ENCODE measurements around the gene DDI1. TPM values are rescaled to one million over a fixed set of nuclear protein-coding genes. Genes with fewer than 3 reads are reported as not detected.

DDI1 gene
- total and polyA plus RNA-seq, 2 donors (not counting 1 experiment from before 2014, with no cell fraction given), result not detected

- Histone ChIP-seq H3K4me2 (replicated peaks; ENCODE audit: low read depth, low read length, poor library complexity, severe bottlenecking) (no peak overlapping the region), H3K36me3 (replicated peaks in 1 of 2; ENCODE audit: control extremely low read depth in 1 of 2, control insufficient read depth in 1 of 2, extremely low read depth in 1 of 2, insufficient read depth in 2 of 2, low read length in 1 of 2) (no peaks in the 10 kb centered on the region), H3K4me3 (ENCODE audit: control extremely low read depth in 1 of 5, extremely low read depth in 1 of 5, insufficient read depth in 1 of 5, low read depth in 2 of 5, low read length in 4 of 5) (no peak overlapping the region), H3K9me3 (ENCODE audit: control extremely low read depth in 1 of 3, control insufficient read depth in 2 of 3, insufficient read depth in 1 of 3, low read length in 2 of 3) (no peaks in the 10 kb centered on the region), H3K27me3 (replicated peaks in 1 of 4; ENCODE audit: control extremely low read depth in 1 of 4, control insufficient read depth in 3 of 4, insufficient read depth in 4 of 4, low read length in 3 of 4) (no peaks in the 10 kb centered on the region), H3K4me1 (ENCODE audit: control insufficient read depth in 2 of 2, insufficient read depth in 2 of 2, low read length in 2 of 2) (no peaks in the 10 kb centered on the region), H4K20me1 (ENCODE audit: control insufficient read depth, insufficient read depth, low read length, poor library complexity, severe bottlenecking) (no peaks in the 10 kb centered on the region), H3K9ac (ENCODE audit: low read length) (no peak overlapping the region), H2AFZ (ENCODE audit: insufficient read depth, low read depth, low read length, poor library complexity, severe bottlenecking) (no peak overlapping the region), H3K27ac (ENCODE audit: low read length in 2 of 2) (no peak overlapping the region), H3K79me2 (ENCODE audit: control insufficient read depth, insufficient read depth, low read length) (no peaks in the 10 kb centered on the region)
- no peak for TF ChIP-seq CTCF (IDR thresholded peaks at IDR 0.05)
- TF ChIP-seq EZH2 (IDR thresholded peaks at IDR 0.05; ENCODE audit: borderline replicate concordance, insufficient read depth, low read depth, low read length, poor library complexity, severe bottlenecking), result no peak
- ATAC-seq (ENCODE audit: low read depth), result no peak
- Mint-ChIP-seq H3K9me3 (ENCODE audit: insufficient read depth) (no peaks in the 10 kb centered on the region), H3K4me3 (no peak overlapping the region), H3K27me3 (no peaks in the 10 kb centered on the region), H3K4me1 (peaks cover 5% of the 10 kb centered on the region), H3K27ac (no peak overlapping the region)
- POLR2A ChIA-PET, result no interaction called here
- CTCF ChIA-PET, result no interaction called here
- no peak for DNase-seq
- intact Hi-C loops (cut with micrococcal nuclease), result no loop called here
- no CpG with 5 or more reads among the region's 1 CpG for WGBS (ENCODE audit: insufficient coverage)
Observed at GRCh38 chr11:104060820-104061219, 24.4 kb downstream of the DDI1 start.

- ATAC-seq (ENCODE audit: low read depth), result no peak
- H4K20me1 ChIP-seq (ENCODE audit: control insufficient read depth, insufficient read depth, low read length, poor library complexity, severe bottlenecking), result no peaks in the 10 kb centered on the region
- TF ChIP-seq CTCF (IDR thresholded peaks at IDR 0.05) (no peak), EZH2 (IDR thresholded peaks at IDR 0.05; ENCODE audit: borderline replicate concordance, insufficient read depth, low read depth, low read length, poor library complexity, severe bottlenecking) (no peak)
- 95% methylated on average over 4 of the region's 9 CpGs for WGBS (ENCODE audit: insufficient coverage)
- H2AFZ ChIP-seq (ENCODE audit: insufficient read depth, low read depth, low read length, poor library complexity, severe bottlenecking), result no peak overlapping the region
- no peak overlapping the region for H3K4me2 ChIP-seq (replicated peaks; ENCODE audit: low read depth, low read length, poor library complexity, severe bottlenecking)
- peaks cover 5% of the 10 kb centered on the region for H3K4me1 Mint-ChIP-seq
- no peak overlapping the region for H3K4me3 Mint-ChIP-seq
- no peaks in the 10 kb centered on the region for H3K4me1 ChIP-seq (ENCODE audit: control insufficient read depth in 2 of 2, insufficient read depth in 2 of 2, low read length in 2 of 2)
- no peak overlapping the region for H3K9ac ChIP-seq (ENCODE audit: low read length)
- no peak for DNase-seq
- intact Hi-C loops (cut with micrococcal nuclease), result no loop called here
- H3K27ac Mint-ChIP-seq, result no peak overlapping the region
- no peaks in the 10 kb centered on the region for H3K27me3 Mint-ChIP-seq
- no peak overlapping the region for H3K27ac ChIP-seq (ENCODE audit: low read length in 2 of 2)
- ChIA-PET POLR2A (no interaction called here), CTCF (interaction anchor here (1.5 kb wide), 1 partner anchor 13 kb away, joined by 3 read pairs; no protein-coding TSS in a partner anchor)
- H3K9me3 ChIP-seq (ENCODE audit: control extremely low read depth in 1 of 3, control insufficient read depth in 2 of 3, insufficient read depth in 1 of 3, low read length in 2 of 3), result no peaks in the 10 kb centered on the region
- H3K36me3 ChIP-seq (replicated peaks in 1 of 2; ENCODE audit: control extremely low read depth in 1 of 2, control insufficient read depth in 1 of 2, extremely low read depth in 1 of 2, insufficient read depth in 2 of 2, low read length in 1 of 2), result no peaks in the 10 kb centered on the region
- no peaks in the 10 kb centered on the region for H3K9me3 Mint-ChIP-seq (ENCODE audit: insufficient read depth)
- H3K4me3 ChIP-seq (ENCODE audit: control extremely low read depth in 1 of 5, extremely low read depth in 1 of 5, insufficient read depth in 1 of 5, low read depth in 2 of 5, low read length in 4 of 5), result no peak overlapping the region
- H3K79me2 ChIP-seq (ENCODE audit: control insufficient read depth, insufficient read depth, low read length), result no peaks in the 10 kb centered on the region
- H3K27me3 ChIP-seq (replicated peaks in 1 of 4; ENCODE audit: control extremely low read depth in 1 of 4, control insufficient read depth in 3 of 4, insufficient read depth in 4 of 4, low read length in 3 of 4), result no peaks in the 10 kb centered on the region
Observed at GRCh38 chr11:104061853-104062521, 25.5 kb downstream of the DDI1 start.
